DOHH2 (cell line): ENCODE measurements around the gene GFER.

Experiments used
- H3F3A ChIP-seq: fragments of 200-600 bp; sonication (generic), shearing (Covaris generic); 2 replicates; pipeline ENCODE4 v1.6.0; 2016; ENCODE audit warnings: antibody characterized with exemption, mild to moderate bottlenecking; ENCODE audit not compliant: control insufficient read depth, insufficient read depth
- H3K27ac ChIP-seq: fragments of 200-600 bp; sonication (generic); 2 replicates; pipeline ENCODE4 v1.5.1; 2014; ENCODE audit warnings: low read depth, mild to moderate bottlenecking, low read length, moderate library complexity
- H3K27me3 ChIP-seq: fragments of 200-600 bp; sonication (generic); 2 replicates; pipeline ENCODE4 v1.6.1; 2014; ENCODE audit warnings: mild to moderate bottlenecking, low read length, mixed read lengths; ENCODE audit not compliant: control insufficient read depth
- H3K36me3 ChIP-seq: fragments of 200-600 bp; sonication (generic); 2 replicates; pipeline ENCODE4 v1.6.1; 2014; ENCODE audit warnings: mild to moderate bottlenecking, low read length, moderate library complexity, mixed read lengths; ENCODE audit not compliant: control insufficient read depth
- H3K4me1 ChIP-seq: fragments of 200-600 bp; sonication (generic); 2 replicates; pipeline ENCODE4 v1.6.1; 2014; ENCODE audit warnings: mild to moderate bottlenecking, low read length, mixed read lengths; ENCODE audit not compliant: control insufficient read depth
- H3K4me2 ChIP-seq: fragments of 200-600 bp; sonication (generic); 2 replicates; pipeline ENCODE4 v1.6.0; 2014; ENCODE audit warnings: mild to moderate bottlenecking, low read length, moderate library complexity
- H3K4me3 ChIP-seq: fragments of 200-600 bp; sonication (generic); 2 replicates; pipeline ENCODE4 v1.5.1; 2014; ENCODE audit warnings: mild to moderate bottlenecking, low read length, mixed read lengths
- H3K79me2 ChIP-seq: fragments of 200-600 bp; sonication (generic); 2 replicates; pipeline ENCODE4 v1.6.1; 2014; ENCODE audit warnings: mild to moderate bottlenecking, low read length, mixed read lengths; ENCODE audit not compliant: control insufficient read depth
- H3K9me2 ChIP-seq: fragments of 200-600 bp; sonication (generic); replicated peaks from 2 replicates; pipeline ENCODE4 v1.6.1; 2014; ENCODE audit warnings: mild to moderate bottlenecking, low read length, mixed read lengths; ENCODE audit not compliant: control insufficient read depth
- H3K9me3 ChIP-seq: fragments of 200-600 bp; sonication (generic); 2 replicates; pipeline ENCODE4 v1.6.1; 2014; ENCODE audit warnings: antibody characterized with exemption, low read length, mixed read lengths; ENCODE audit not compliant: control insufficient read depth, insufficient read depth
- H4K20me1 ChIP-seq: fragments of 200-600 bp; sonication (generic); 2 replicates; pipeline ENCODE4 v1.6.0; 2014; ENCODE audit warnings: low read depth, mild to moderate bottlenecking, antibody characterized with exemption, low read length, moderate library complexity; ENCODE audit not compliant: control insufficient read depth, insufficient read depth
- CTCF ChIP-seq: fragments of 200-600 bp; sonication (generic); IDR thresholded peaks from one replicate; pipeline ENCODE4 v1.5.1; 2014; ENCODE audit warnings: antibody characterized with exemption, mild to moderate bottlenecking, low read depth, low read length; ENCODE audit not compliant: poor library complexity, severe bottlenecking
- EZH2phosphoT487 ChIP-seq: fragments of 200-600 bp; sonication (generic); IDR thresholded peaks from 2 replicates; pipeline ENCODE4 v1.6.1; 2017; ENCODE audit warnings: borderline replicate concordance, mild to moderate bottlenecking, antibody characterized with exemption, low read length, moderate library complexity, mixed read lengths

The GFER gene

DNA sequence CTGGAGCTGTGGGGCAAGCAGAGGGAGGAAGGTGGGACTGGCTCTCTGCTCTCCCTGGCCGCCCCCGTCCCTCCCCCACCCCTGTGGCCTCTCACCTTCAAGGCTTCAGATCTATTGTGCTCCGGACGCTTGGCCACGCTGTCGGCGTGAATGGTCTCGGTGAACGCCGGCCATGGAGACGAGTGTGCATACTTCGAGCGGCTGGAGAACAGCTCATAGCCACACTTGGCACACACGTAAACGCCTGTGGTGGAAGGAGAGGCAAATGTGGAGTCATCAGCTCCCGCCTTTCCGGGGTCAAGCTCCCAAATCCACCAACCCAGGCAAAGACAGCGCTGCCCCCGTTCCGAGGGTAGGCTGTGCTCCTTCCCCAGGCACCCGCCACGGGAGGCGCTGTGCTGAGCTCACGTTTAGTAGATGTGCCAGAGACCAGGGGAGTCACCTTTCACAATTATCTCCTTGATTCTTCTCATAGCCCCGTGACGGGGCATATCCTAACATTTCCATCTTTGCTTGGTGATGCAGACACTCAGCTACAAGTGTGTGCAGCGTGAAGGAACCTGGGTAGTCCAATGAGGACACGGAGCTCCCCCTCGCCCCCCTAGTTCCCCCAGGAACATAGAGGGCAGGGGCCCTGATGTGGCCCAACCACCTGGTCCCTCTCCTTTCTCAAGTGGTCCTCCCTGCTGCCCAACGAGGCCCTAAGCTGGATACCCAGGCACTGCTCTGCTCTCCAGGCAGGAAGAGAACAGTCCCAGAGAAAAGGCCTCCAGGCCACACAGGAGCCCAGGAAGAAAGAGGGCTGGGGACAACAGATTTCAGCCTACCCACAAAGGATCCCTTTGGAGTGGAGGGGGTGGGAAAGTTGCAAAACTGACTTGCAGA is 42.6 kb upstream of the GFER start:
- H3K27ac ChIP-seq, result no peak overlapping the region
- peak overlapping the region; percentile 76; the same call in 1 of the 2 replicates for H3K4me3 ChIP-seq
- no peaks in the 10 kb centered on the region for H3K9me3 ChIP-seq
- no peaks in the 10 kb centered on the region for H3K36me3 ChIP-seq
- no peak for TF ChIP-seq EZH2phosphoT487
- TF ChIP-seq CTCF, result no peak
- no peaks in the 10 kb centered on the region for H3K9me2 ChIP-seq
- H3K4me1 ChIP-seq, result peaks cover 20% of the 10 kb centered on the region
- no peaks in the 10 kb centered on the region for H3F3A ChIP-seq
- H4K20me1 ChIP-seq, result no peaks in the 10 kb centered on the region
- H3K79me2 ChIP-seq, result no peaks in the 10 kb centered on the region
- H3K27me3 ChIP-seq, result no peaks in the 10 kb centered on the region
- H3K4me2 ChIP-seq, result peak overlapping the region; percentile 84; the same call in 1 of the 2 replicates

- H3K4me3 ChIP-seq, result peak overlapping the region; percentile 76
- H3K27ac ChIP-seq, result no peak overlapping the region
Observed at GRCh38 chr16:1942047-1942809, 41.8 kb upstream of the GFER start.

More at GRCh38 chr16:1942047-1942809, 41.8 kb upstream of the GFER start:
- no peaks in the 10 kb centered on the region for H3K79me2 ChIP-seq
- H3K4me1 ChIP-seq, result peaks cover 20% of the 10 kb centered on the region
- H3F3A ChIP-seq, result no peaks in the 10 kb centered on the region
- TF ChIP-seq CTCF (no peak), EZH2phosphoT487 (no peak)
- H3K27me3 ChIP-seq, result no peaks in the 10 kb centered on the region
- no peaks in the 10 kb centered on the region for H3K36me3 ChIP-seq
- H4K20me1 ChIP-seq, result no peaks in the 10 kb centered on the region
- no peaks in the 10 kb centered on the region for H3K9me2 ChIP-seq
- no peaks in the 10 kb centered on the region for H3K9me3 ChIP-seq
- H3K4me2 ChIP-seq, result peak overlapping the region; percentile 84
